Psoas muscle (tissue), 8 donors: ENCODE data around the gene SFRP5. TPM values are rescaled to one million over a fixed set of nuclear protein-coding genes. Genes with fewer than 3 reads are reported as not detected.

Experiments used
- ATAC-seq, 4 donors: fragments of 200-7000 bp; cut with Tn5 transposase; one replicate each; pipeline ENCODE4 v1.9.1; 2020; ENCODE audit warnings: moderate library complexity in 3 of 4, mild to moderate bottlenecking in 2 of 4
- DNase-seq, 2 donors: peaks; one replicate each; pipeline ENCODE4 v3.0.0-alpha.2; 2020
- H3K27ac ChIP-seq: fragments of 200-600 bp; one replicate; pipeline ENCODE4 v1.8.0; 2022
- H3K27me3 ChIP-seq, 3 donors: fragments of 200-600 bp in 1 of 3; one replicate each; pipeline versions ENCODE4 v1.6.1 to v1.8.0; 2013 to 2022; ENCODE audit warnings: low read length in 2 of 3, mild to moderate bottlenecking in 2 of 3, moderate library complexity in 1 of 3; ENCODE audit not compliant: insufficient read depth in 3 of 3
- H3K36me3 ChIP-seq, 2 donors: fragments of 200-600 bp in 1 of 2; one replicate each; pipeline versions ENCODE4 v1.6.1 to v1.8.0; 2013 to 2022; ENCODE audit warnings: low read depth in 1 of 2, mild to moderate bottlenecking in 1 of 2, moderate library complexity in 1 of 2; ENCODE audit not compliant: insufficient read depth in 1 of 2
- H3K4me1 ChIP-seq: fragments of 200-600 bp; one replicate; pipeline ENCODE4 v1.8.0; 2022
- H3K4me3 ChIP-seq: fragments of 200-600 bp; one replicate; pipeline ENCODE4 v1.8.0; 2022; ENCODE audit warnings: mild to moderate bottlenecking
- H3K9me3 ChIP-seq: fragments of 200-600 bp; one replicate; pipeline ENCODE4 v1.8.0; 2022
- WGBS, 3 donors: extraction: QIAGEN DNeasy Blood & Tissue Kit; methylation state at CpG; one replicate each; pipeline versions ENCODE4 v1.1.6 to v1.1.7; 2013; 5-methylcytosine and 5-hydroxymethylcytosine counted together
- intact Hi-C, 2 donors: fragments of 100-400 bp; cut with DNase I; formaldehyde crosslinking; loops; one replicate each; pipeline versions ENCODE4 v1.11.0 to v1.14.2; 2022
- polyA plus RNA-seq, 3 donors: library from polyadenylated mRNA; stranded (reverse); fragments of 200-250 nt; gene quantifications; one replicate each; pipeline ENCODE4 v1.2.3, GENCODE V29; 2013
- total RNA-seq, 4 donors: library from RNA; stranded (reverse); fragmentation: NEBNext Ultra II Directional in 2 of 4; extraction: Animal tissue kit (Norgen Biotek cat#: 25700) in 2 of 4; gene quantifications; one replicate each; pipeline versions ENCODE4 v1.2.1 to v1.2.4, GENCODE V29; 2021 to 2023
- TF ChIP-seq, protein P1 (sequence below): fragments of 200-600 bp; IDR thresholded peaks from one replicate; pipeline ENCODE4 v1.8.0; 2022; ENCODE audit warnings: antibody characterized with exemption
- donor health status: healthy with polysubstance abuse.
- donor health status: DM: no; HTN: no; CAD: no; lungs with moderate emphysema.
- donor health status: Bipolar disorder and iron deficiency.
- donor health status: healthy.
- donor health status: DM: yes; HTN: yes; CAD: no.
- donor health status: DM: no; HTN: no; CAD: no.
- donor health status: DM: no; HTN: no; CAD: no.
- donor health status: DM: yes; HTN: yes; CAD: no.

SFRP5 gene
- total and polyA plus RNA-seq, 7 donors, result 0.16 to 0.73 (median 0.47) TPM; not detected in 2

DNA sequence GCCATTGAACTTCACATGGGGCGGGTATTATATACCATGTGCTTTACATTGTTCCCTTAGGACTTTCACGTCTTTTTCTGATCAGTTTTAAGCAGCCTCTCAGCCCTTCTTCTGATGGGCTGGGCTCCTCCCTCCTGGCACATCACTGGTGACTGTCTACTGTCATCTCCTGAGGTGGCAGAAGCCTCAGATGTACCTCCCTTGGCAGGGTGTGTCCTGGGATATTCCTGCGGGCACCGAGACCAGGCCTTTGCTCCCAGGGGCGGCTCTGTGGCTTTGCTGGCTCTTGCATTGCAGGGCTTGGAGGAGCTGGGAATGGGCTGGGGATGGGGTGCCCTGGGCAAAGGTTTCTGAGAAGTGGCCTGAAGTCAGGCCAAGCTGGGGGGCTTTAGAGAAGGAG lies 43.2 kb upstream of the SFRP5 start:
- Histone ChIP-seq H3K9me3 (no peaks in the 10 kb centered on the region), H3K36me3 (no peaks in the 10 kb centered on the region), H3K4me1 (no peaks in the 10 kb centered on the region), H3K27ac (no peak overlapping the region), H3K4me3 (no peak overlapping the region), H3K27me3 (no peaks in the 10 kb centered on the region)
- WGBS, 3 donors, result 76 to 83% (median 82%) methylated on average over 5 of the region's 5 CpGs
- TF ChIP-seq, protein P1, sequence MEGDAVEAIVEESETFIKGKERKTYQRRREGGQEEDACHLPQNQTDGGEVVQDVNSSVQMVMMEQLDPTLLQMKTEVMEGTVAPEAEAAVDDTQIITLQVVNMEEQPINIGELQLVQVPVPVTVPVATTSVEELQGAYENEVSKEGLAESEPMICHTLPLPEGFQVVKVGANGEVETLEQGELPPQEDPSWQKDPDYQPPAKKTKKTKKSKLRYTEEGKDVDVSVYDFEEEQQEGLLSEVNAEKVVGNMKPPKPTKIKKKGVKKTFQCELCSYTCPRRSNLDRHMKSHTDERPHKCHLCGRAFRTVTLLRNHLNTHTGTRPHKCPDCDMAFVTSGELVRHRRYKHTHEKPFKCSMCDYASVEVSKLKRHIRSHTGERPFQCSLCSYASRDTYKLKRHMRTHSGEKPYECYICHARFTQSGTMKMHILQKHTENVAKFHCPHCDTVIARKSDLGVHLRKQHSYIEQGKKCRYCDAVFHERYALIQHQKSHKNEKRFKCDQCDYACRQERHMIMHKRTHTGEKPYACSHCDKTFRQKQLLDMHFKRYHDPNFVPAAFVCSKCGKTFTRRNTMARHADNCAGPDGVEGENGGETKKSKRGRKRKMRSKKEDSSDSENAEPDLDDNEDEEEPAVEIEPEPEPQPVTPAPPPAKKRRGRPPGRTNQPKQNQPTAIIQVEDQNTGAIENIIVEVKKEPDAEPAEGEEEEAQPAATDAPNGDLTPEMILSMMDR, result no peak
- intact Hi-C loops, result no loop called here
- ATAC-seq (no peak), DNase-seq (no peak)

DNA sequence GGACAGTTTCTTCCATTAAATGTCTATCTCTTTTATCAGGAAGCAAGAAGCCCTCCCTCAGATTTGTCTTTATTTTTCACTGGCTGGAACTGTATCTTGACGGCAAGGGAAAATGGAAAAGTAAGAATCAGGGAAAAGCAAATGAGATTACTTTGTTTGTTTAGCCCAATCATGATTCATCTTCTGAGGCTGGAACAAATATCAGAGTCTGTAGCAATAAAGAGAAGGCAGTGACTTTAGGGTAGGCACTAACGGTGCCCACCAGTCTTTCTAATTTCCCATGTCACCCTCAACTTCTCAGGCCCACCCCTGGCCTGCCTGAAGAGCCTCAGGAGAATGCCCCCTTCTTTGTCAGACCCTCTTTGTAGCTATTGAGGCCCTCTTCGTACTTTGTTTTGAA lies 41.5 kb upstream of the SFRP5 start:
- no peaks in the 10 kb centered on the region for H3K9me3 ChIP-seq
- intact Hi-C loops, result no loop called here
- 60 to 69% (median 62%) methylated on average over 3 of the region's 3 CpGs for WGBS, 3 donors
- DNase-seq, result no peak
- ATAC-seq, result no peak
- no peak overlapping the region for H3K4me3 ChIP-seq
- no peak overlapping the region for H3K27ac ChIP-seq
- H3K27me3 ChIP-seq, result no peaks in the 10 kb centered on the region
- peaks cover 4% of the 10 kb centered on the region for H3K4me1 ChIP-seq
- TF ChIP-seq, protein P1, result no peak
- H3K36me3 ChIP-seq, result no peaks in the 10 kb centered on the region

DNA sequence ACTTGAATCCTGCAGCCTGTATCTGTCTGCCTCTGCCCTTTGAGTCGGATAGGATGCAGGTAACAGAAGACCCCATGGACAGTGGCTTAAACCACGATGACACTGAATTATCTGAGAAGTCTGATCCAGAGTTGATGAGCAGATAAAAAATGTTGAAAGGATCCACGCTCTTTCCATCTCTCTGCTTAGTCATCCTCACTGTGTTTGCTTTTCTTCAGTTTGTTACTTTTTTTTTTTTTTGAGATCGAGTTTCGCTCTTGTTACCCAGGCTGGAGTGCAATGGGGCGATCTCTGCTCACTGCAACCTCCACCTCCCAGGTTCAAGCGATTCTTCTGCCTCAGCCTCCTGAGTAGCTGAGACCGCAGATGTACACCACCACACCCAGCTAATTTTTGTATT lies 40.9 kb upstream of the SFRP5 start:
- H3K4me3 ChIP-seq, result no peak overlapping the region
- H3K36me3 ChIP-seq, result no peaks in the 10 kb centered on the region
- TF ChIP-seq, protein P1, result no peak
- H3K27me3 ChIP-seq, result no peaks in the 10 kb centered on the region
- no peaks in the 10 kb centered on the region for H3K9me3 ChIP-seq
- intact Hi-C loops, result no loop called here
- ATAC-seq (no peak), DNase-seq (no peak)
- H3K4me1 ChIP-seq, result peaks cover 4% of the 10 kb centered on the region
- WGBS, 3 donors, result 79 to 83% (median 82%) methylated on average over 8 of the region's 8 CpGs
- H3K27ac ChIP-seq, result no peak overlapping the region

DNA sequence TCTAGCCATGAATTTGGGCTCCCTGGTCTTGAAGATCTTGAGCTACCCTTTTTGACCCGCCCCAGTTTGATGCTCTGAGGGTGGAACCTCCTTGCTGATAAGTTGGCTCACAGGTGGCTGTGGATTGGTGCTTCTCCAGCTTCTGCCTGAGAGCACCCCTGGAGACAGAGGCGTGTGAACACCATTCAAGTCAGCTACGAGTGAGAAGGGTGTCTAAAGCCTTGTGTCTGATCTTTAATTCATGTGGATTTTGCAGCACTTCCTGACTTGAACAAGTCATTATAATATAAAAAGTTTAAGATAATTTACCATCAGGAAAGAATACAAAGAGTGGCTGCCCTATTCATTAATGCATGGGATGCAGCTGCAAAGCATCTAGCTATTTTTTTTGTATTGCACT lies 40.2 kb upstream of the SFRP5 start:
- no peaks in the 10 kb centered on the region for H3K9me3 ChIP-seq
- no peaks in the 10 kb centered on the region for H3K36me3 ChIP-seq
- H3K4me1 ChIP-seq, result peaks cover 4% of the 10 kb centered on the region
- H3K4me3 ChIP-seq, result no peak overlapping the region
- intact Hi-C loops, result no loop called here
- TF ChIP-seq, protein P1, result no peak
- no peak for DNase-seq
- H3K27ac ChIP-seq, result no peak overlapping the region
- H3K27me3 ChIP-seq, result no peaks in the 10 kb centered on the region
- ATAC-seq, result no peak
- 58 to 64% (median 61%) methylated on average over 3 of the region's 3 CpGs for WGBS, 3 donors

DNA sequence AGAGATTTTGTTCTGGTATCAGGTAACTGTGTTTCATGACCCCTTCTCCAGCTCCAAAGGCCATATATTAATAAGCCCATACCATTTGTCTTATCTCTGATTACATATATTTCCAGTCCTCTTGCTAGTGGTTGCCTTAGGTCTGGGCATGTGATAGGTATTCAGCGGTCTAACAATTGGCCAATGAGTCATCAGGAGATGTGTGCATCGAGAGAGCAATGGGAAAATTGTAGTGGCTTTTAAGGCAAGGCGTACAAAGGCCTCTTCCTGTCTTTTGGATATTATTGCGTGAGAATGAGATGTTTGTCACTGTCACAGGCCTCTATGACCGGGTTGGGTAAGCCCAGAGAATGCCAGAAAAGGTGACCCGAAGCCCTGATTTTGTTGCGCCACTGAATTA lies 38.6 kb upstream of the SFRP5 start:
- intact Hi-C loops, result no loop called here
- peaks cover 10% of the 10 kb centered on the region for H3K4me1 ChIP-seq
- 83 to 86% (median 84%) methylated on average over 7 of the region's 7 CpGs for WGBS, 3 donors
- no peaks in the 10 kb centered on the region for H3K9me3 ChIP-seq
- ATAC-seq (no peak), DNase-seq (no peak)
- no peaks in the 10 kb centered on the region for H3K36me3 ChIP-seq
- H3K27me3 ChIP-seq, result no peaks in the 10 kb centered on the region
- no peak overlapping the region for H3K27ac ChIP-seq
- no peak overlapping the region for H3K4me3 ChIP-seq
- TF ChIP-seq, protein P1, result no peak
